C4-2B (cell line): ENCODE data around the gene MED22.

Experiments used
- ZFX ChIP-seq: fragments of 450-650 bp; IDR thresholded peaks from 2 replicates; pipeline ENCODE4 v1.6.1; 2017
- TF ChIP-seq, protein P1 (sequence below): fragments of 450-650 bp; conservative IDR thresholded peaks from 2 replicates; pipeline ENCODE4 v1.5.1; 2017; ENCODE audit warnings: mild to moderate bottlenecking

DNA sequence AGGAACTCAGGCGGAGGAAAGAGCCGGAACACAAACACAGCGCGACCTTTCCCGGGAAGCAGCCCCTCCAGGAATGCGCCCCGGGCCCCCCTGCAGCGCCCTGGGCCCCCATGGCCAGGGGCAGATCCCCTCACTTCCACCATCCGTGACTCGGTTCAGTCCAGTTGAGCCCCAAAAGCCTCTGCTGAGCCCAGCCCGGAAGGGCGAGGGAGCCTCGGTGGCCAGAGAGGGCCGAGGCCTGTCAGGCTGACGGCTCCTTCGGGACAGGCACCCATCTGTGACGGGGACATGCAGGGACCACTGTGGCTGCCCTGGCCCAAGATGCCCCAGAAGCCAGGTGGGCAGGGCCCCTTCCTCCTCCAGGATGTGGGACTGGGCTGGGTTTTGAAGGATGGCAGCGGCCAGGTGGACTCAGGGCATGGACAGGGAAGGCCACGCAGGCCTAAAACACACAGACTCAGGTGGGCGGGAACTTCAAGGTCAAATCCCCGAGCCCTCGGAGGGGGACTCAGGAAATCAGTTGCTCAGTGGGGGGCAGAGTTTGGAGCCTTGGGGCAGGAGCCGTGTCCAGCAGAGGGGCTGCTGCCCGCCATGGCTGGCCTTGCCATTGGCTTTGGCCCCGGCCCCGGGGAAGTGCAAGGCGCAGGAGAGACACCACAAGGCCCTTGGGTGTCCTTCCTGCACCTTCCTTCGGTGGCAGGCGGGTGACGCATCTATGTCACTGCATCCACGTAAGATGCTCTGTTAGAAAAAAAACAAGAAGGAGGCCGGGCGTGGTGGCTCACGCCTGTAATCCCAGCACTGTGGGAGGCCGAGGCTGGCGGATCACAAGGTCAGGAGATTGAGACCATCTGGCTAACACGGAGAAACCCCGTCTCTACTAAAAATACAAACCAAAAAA lies 43.2 kb downstream of the MED22 start:
- TF ChIP-seq, protein P1, sequence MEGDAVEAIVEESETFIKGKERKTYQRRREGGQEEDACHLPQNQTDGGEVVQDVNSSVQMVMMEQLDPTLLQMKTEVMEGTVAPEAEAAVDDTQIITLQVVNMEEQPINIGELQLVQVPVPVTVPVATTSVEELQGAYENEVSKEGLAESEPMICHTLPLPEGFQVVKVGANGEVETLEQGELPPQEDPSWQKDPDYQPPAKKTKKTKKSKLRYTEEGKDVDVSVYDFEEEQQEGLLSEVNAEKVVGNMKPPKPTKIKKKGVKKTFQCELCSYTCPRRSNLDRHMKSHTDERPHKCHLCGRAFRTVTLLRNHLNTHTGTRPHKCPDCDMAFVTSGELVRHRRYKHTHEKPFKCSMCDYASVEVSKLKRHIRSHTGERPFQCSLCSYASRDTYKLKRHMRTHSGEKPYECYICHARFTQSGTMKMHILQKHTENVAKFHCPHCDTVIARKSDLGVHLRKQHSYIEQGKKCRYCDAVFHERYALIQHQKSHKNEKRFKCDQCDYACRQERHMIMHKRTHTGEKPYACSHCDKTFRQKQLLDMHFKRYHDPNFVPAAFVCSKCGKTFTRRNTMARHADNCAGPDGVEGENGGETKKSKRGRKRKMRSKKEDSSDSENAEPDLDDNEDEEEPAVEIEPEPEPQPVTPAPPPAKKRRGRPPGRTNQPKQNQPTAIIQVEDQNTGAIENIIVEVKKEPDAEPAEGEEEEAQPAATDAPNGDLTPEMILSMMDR = no peak
- no peak for TF ChIP-seq ZFX
